Stimulated activated CD8-positive, alpha-beta memory T cell treated with anti-CD3 and anti-CD28 coated beads, Interleukin-7, amount 100 ng/mL, for 24 hours (primary cell): ENCODE results near the gene LIN28B.

Source experiments
- DNase-seq: peaks from one replicate; pipeline ENCODE4 v3.0.0-alpha.2; 2020; ENCODE audit warnings: low read depth

LIN28B gene

GRCh38 chr6:105111871-105112270 is 155.0 kb downstream of the LIN28B start:
- no peak for DNase-seq

- no peak for DNase-seq
These were observed 155.7 kb downstream of the LIN28B start for GRCh38 chr6:105112577-105112976.

- no peak for DNase-seq
These were observed 156.5 kb downstream of the LIN28B start for GRCh38 chr6:105113422-105113821.

GRCh38 chr6:105116150-105116549 is 159.2 kb downstream of the LIN28B start:
- DNase-seq, result no peak

DNA sequence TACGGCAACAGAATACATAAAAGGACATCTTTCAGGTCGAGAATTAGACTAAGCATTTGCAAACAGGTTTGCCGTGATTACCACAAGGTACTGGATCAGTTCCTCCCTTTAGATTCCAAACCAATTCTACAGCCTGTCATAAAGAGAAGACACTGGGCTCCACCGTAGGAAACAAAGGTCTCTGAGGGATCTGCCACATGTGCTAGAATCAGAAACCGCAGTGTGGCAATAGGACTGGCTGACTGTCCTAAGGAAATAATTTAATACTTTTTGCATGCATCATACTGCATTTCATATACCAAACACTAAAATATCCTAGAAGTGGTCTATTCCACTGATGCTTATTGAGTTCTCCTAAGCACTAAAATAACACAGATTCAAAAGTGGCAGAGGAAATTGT is 163.7 kb downstream of the LIN28B start:
- no peak for DNase-seq

DNA sequence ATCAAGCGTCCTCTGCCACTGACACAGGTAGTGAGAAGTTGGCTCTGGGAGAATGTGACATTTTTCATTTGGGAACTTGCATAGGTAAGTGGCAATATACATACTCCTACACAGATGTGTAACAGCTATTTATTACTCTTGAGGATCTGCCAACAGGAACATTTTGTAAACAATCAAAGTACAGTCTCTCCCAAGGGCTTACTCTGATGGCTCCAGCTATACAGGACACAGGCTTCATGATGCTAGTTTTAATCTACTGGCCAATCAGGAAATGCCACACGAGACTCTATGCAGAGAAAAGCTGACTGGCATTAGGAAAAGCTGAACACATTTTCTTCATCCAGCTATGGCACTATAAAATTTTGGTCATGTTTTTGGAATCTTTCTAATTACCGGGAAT is 165.1 kb downstream of the LIN28B start:
- DNase-seq, result no peak

DNA sequence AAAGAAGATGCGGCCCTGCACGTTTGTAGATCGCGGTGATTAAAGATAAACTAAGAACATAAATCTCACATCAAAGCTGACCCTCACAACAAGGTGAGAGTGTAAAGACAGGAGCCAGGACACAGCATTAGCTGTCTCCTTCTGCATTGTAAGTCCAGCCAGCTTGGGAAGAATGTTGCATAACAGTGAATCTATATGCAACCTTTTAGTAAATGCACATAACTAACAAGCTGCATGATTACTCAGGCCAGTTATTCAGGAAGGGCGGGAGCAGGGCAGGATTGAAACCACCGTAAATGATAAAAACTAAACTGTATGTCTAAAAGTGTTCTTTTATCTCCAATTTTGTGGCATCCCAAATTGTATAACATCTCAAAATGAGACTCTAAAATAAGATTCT is 165.8 kb downstream of the LIN28B start:
- DNase-seq, result no peak
